T47D (cell line): Measurements from ENCODE around the gene AATK.

Source experiments
- DNase-seq, 2 experiments: peaks; one replicate each; pipeline versions ENCODE4 v3.0.0 to v3.0.0-alpha.2; 2011 to 2012; ENCODE audit warnings: low read depth in 1 of 2, low spot score in 1 of 2
- JUND ChIP-seq: IDR thresholded peaks from 2 replicates; pipeline ENCODE4 v1.6.1; 2012; ENCODE audit warnings: low read depth
- in situ Hi-C: cut with HindIII; loops from 2 replicates; pipeline ENCODE4 v1.10.0; 2016; ENCODE audit warnings: low sequenced_read_pairs, low pct_unique_long_range_greater_than_20kb

AATK gene

DNA sequence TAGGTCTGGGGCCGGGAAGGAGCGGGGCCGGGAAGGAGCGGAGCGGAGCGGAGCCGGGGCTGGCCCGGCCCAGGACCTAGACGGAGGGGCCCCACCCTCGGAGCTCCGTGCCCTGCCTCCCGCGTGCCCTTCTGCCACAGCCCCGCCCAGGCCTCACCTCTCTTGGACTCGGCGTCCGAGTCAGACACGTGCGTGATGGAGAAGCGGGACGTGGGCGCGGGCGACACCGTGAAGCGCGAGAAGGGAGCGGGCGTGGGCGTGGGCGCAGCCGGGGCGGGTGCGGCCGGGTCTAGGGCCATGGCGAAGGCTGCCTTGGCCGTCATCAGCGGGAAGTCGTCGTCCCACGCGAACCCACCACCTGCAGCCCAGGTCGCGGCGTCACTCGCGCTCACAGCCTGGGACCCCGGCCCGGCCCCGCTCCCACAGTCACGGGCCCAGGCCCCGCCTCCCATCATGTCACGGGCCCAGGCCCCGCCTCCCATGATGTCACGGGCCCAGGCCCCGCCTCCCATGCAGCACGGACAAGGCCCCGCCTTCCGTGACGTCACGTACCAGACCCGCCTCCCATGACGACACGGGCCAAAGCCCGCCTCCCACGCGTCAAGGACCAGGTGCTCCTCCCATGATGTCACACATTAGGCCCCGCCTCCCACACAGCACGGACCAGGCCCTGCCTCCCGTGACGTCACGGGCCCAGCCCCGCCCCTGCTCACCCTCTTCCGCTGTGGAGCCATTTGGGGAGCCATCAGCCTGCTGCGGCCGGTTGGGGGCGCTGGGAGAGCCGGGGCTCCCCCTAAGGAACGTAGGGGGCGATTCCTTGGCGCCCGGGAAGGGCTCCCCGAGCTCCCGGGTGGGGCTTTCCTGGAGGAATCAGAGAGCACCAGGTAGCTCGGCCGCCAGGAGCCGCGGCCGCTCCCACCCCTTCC is 46.5 kb downstream of the AATK start:
- DNase-seq = peak; percentile 95 to 99
- in situ Hi-C loops = no loop called here
- no peak for TF ChIP-seq JUND

DNA sequence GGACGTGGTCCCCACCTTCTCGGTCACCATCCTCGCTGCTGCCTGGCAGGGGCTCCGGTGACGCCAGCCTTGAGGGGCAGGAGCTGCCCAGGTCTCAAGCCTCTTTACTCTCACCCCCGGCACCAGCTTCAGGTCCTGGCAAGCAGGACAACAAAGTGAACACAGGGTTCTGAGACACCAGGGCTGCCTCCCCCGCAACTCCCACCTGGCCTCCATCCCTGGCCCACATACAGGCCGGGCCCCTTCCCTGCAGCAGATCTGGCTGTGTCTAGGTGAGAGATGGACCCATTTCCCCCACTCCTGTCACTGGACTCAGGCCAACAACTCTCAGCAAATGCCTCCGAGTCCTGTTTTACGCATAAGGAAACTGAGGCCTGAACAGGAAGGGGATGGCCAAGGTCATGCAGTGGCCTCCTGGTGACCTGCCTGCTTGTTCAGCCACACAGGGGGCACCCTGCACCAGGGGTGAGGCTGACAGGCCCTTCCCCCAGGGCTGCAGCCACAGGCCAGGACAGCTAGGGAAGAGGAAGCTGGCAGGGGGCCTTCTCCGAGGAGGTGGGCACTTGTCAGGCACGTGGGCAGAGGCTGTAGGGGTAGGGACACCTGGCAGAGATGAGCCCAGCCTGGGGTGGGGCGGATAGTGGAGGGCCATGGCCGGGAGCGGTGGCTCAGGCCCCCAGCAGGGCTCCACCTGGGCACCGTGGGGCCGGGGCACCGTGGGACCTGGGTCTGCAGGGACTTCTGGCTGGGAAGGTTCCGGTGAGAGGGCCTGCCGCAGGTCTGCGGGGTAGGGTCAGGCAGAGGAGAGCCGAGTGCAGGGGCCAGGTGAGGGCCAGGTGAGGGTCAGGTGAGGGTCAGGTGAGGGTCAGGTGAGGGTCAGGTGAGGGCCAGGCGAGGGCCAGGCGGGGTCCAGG is 47.5 kb downstream of the AATK start:
- in situ Hi-C loops = no loop called here
- DNase-seq = no peak
- TF ChIP-seq JUND = no peak

DNA sequence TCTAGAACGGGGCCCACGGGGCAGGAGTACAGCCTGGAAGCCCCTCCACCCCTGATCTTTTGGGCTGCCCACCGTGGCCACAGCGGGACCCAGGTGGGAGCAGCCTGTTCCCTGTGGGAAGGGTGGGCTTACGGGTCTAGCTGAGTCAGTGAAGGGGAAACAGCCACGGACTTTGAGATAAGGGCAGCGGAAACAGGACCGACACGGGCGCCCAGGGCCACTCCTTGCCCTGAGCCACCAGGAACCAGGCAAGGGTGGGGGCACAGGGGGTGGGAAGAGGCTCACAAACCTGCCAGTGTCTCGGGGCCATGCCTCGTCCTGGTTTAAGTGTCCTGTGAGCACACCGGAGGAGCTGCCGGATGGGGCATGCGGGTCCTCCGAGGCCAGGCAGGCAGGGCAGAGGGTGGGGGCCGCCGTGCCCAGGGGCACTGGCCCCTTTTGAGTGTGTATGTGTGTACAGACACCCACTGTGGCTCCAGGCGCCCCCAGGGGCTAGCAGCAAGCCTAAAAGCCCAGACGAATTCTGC is 48.3 kb downstream of the AATK start:
- in situ Hi-C loops = no loop called here
- no peak for TF ChIP-seq JUND
- DNase-seq = no peak

GRCh38 chr17:81116704-81117103 is 49.3 kb downstream of the AATK start:
- TF ChIP-seq JUND = no peak
- in situ Hi-C loops = no loop called here
- DNase-seq = no peak

GRCh38 chr17:81115749-81116464 is 50.1 kb downstream of the AATK start:
- TF ChIP-seq JUND = no peak
- no peak for DNase-seq
- in situ Hi-C loops = no loop called here

- no peak for TF ChIP-seq JUND
- no peak for DNase-seq
- in situ Hi-C loops = no loop called here
Observed at GRCh38 chr17:81115219-81115618, 50.8 kb downstream of the AATK start.

DNA sequence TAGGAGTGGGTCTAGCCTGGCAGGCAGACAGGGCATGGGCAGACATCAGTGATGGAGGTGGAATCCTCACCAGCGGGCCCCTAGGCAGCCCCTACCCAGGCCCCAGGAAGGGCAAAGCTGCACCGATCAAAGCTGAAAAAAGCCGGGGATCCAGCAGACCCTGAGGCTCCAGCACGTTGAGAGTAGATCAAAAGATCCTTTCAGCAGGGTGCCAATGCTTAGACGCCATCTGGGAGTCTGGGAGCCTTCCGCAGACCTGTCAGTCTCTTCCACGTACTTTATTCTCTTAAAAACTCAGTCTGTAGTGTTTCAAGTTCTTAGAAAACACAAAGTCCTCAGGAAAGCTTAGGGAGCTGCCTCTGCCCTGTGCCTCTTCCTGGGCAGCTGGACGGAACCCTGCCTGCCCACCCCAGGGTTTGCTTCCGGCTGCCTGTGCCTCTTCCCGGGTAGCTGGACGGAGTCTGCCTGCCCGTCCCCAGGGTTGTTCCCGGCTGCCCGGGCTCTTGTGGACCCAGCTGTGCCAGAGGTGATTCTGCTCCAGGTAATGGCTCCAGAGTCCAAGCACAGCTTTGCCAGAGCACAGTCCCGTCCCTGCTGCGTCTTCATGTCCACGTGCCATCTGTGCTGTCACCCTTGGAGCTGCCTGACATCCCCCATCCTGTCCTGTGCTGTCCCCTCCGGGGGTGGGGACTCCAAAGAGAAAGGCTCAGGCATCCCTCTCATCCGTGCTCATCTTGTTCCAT is 51.5 kb downstream of the AATK start:
- no peak for TF ChIP-seq JUND
- DNase-seq = no peak
- in situ Hi-C loops = no loop called here

GRCh38 chr17:81113158-81113724 is 52.8 kb downstream of the AATK start:
- DNase-seq = no peak
- TF ChIP-seq JUND = no peak
- in situ Hi-C loops = no loop called here

DNA sequence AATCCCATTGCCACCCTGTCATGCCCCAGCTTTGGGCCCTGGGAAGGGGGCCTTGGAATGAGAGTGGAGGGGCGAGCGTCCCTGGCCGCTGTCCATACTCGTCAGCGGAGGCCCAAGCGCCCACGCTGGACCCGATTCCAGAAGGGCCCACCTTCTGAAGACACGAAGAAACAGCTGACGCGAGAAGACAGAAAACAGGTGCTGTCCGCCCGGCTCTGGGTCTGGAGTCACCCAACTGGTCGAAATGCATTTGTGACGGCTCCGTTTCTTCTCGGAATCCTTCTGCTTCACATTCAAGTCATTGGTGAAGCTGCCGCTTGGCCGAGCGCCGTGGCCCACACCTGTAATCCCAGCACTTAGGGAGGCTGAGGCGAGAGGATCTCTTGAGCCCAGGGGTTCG is 53.6 kb downstream of the AATK start:
- no peak for DNase-seq
- in situ Hi-C loops = no loop called here
- TF ChIP-seq JUND = no peak

GRCh38 chr17:81111066-81111465 is 55.0 kb downstream of the AATK start:
- no peak for TF ChIP-seq JUND
- in situ Hi-C loops = no loop called here
- no peak for DNase-seq

DNA sequence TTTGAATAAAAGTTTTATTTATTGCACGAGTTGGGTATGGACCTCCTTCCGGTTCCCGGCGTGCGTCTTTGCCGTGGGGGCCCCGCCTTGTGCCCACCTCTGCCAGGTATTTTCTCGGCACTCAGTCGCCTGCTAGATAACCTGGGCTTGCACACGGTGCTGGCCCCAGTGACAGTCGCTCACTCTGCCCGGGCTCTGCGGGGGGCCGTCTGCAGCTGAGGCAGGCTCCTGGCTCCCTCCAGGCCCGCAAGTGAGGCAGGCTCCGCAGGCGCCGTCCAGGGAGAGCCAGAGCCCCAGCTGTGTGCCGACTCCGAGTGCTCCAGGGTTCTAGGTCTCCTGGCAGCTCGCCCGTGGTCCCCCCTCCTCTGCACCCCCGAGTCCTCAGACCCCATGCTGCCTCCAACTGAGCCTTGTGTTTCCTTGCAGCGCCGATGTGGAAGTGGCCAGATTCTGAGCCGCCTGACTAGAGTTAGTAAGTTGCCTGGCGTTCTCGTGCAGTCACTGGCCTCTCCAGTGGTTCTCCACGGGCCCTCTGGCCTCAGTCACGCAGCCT is 55.5 kb downstream of the AATK start:
- in situ Hi-C loops = no loop called here
- DNase-seq = no peak
- no peak for TF ChIP-seq JUND
